Mesenteric fat pad (tissue), 1 donor: Measurements from ENCODE around the gene NKD1. TPM values are rescaled to one million over a fixed set of nuclear protein-coding genes. Genes with fewer than 3 reads are reported as not detected.

Source experiments
- DNase-seq: peaks from one replicate; pipeline ENCODE4 v3.0.0-alpha.2; 2020; ENCODE audit warnings: low spot score
- total RNA-seq: library from RNA; stranded (reverse); fragmentation: NEBNext Ultra II Directional; extraction: Animal tissue kit (Norgen Biotek cat#: 25700); gene quantifications from one replicate; pipeline ENCODE4 v1.2.1, GENCODE V29; 2021
- donor health status: DM: yes; HTN: yes; CAD: no.

NKD1 gene
- total RNA-seq, 1 donor from 2014 or later, result 2.4 TPM

GRCh38 chr16:50670476-50670875, 122.3 kb downstream of the NKD1 start:
- no peak for DNase-seq

- DNase-seq, result no peak
These were observed 123.6 kb downstream of the NKD1 start for GRCh38 chr16:50671644-50672260.

GRCh38 chr16:50673496-50674275, 125.5 kb downstream of the NKD1 start:
- DNase-seq, result no peak

GRCh38 chr16:50674831-50675230, 126.6 kb downstream of the NKD1 start:
- no peak for DNase-seq

- DNase-seq, result no peak
These were observed 127.8 kb downstream of the NKD1 start for GRCh38 chr16:50675686-50676610.

- DNase-seq, result no peak
These were observed 128.6 kb downstream of the NKD1 start for GRCh38 chr16:50676684-50677225.

GRCh38 chr16:50677351-50677750, 129.2 kb downstream of the NKD1 start:
- no peak for DNase-seq

- no peak for DNase-seq
These were observed 130.3 kb downstream of the NKD1 start for GRCh38 chr16:50678531-50678930.

GRCh38 chr16:50679266-50679665, 131.1 kb downstream of the NKD1 start:
- DNase-seq, result peak; percentile 68

- DNase-seq, result peak; percentile 76
These were observed 131.7 kb downstream of the NKD1 start for GRCh38 chr16:50679676-50680555.

- peak; percentile 47 for DNase-seq
These were observed 132.3 kb downstream of the NKD1 start for GRCh38 chr16:50680556-50680893.

GRCh38 chr16:50681021-50681885, 133.1 kb downstream of the NKD1 start, which contains the start of gene SNX20:
Gene SNX20 (minus strand): TSS chr16:50681312. CDS start chr16:50677526, 3,786 bp downstream.
- peak; percentile 89 for DNase-seq

- DNase-seq, result no peak
These were observed 135.6 kb downstream of the NKD1 start for GRCh38 chr16:50683689-50684374.

- DNase-seq, result no peak
These were observed 136.7 kb downstream of the NKD1 start for GRCh38 chr16:50684823-50685461.

- DNase-seq, result no peak
These were observed 137.4 kb downstream of the NKD1 start for GRCh38 chr16:50685462-50686063.

GRCh38 chr16:50688083-50688482, 139.9 kb downstream of the NKD1 start:
- no peak for DNase-seq

- no peak for DNase-seq
These were observed 140.7 kb downstream of the NKD1 start for GRCh38 chr16:50688867-50689266.

- no peak for DNase-seq
These were observed 142.0 kb downstream of the NKD1 start for GRCh38 chr16:50690177-50690576.
